Activated T-helper 2 cell treated with anti-CD3 and anti-CD28 coated beads, Interferon-gamma antibody, Interleukin-2, Interleukin-4, amounts not matched to agents 10 μg/mL and 5 μg/mL and 100 μg/mL, durations not matched to agents 14 hours and 24 hours and 36 hours (primary cell): ENCODE data around the gene APOA4. TPM values are rescaled to one million over a fixed set of nuclear protein-coding genes. Genes with fewer than 3 reads are reported as not detected.

Experiments
- DNase-seq: peaks from one replicate; pipeline ENCODE4 v3.0.0; 2021; ENCODE audit warnings: low spot score
- H3K27ac Mint-ChIP-seq: one replicate; pipeline ENCODE4 v1.8.0; 2021; ENCODE audit warnings: mixed read lengths
- H3K27me3 Mint-ChIP-seq: one replicate; pipeline ENCODE4 v1.8.0; 2021; ENCODE audit warnings: low read depth, mixed read lengths
- H3K36me3 Mint-ChIP-seq: one replicate; pipeline ENCODE4 v1.8.0; 2021; ENCODE audit warnings: low read depth, mixed read lengths
- H3K4me1 Mint-ChIP-seq: one replicate; pipeline ENCODE4 v1.8.0; 2021; ENCODE audit warnings: low read depth, mixed read lengths
- H3K4me3 Mint-ChIP-seq: one replicate; pipeline ENCODE4 v1.8.0; 2021; ENCODE audit warnings: low read depth, mild to moderate bottlenecking, moderate library complexity, mixed read lengths
- H3K9me3 Mint-ChIP-seq: one replicate; pipeline ENCODE4 v1.8.0; 2021; ENCODE audit warnings: mixed read lengths
- intact Hi-C: fragments of 100-400 bp; cut with micrococcal nuclease; formaldehyde crosslinking; loops from one replicate; pipeline ENCODE4 v1.15.1; 2023
- total RNA-seq: library from RNA; stranded (reverse); gene quantifications from 2 replicates; pipeline ENCODE4 v1.2.3, GENCODE V29; 2022

The APOA4 gene
- total RNA-seq, 1 donor from 2014 or later, result not detected

DNA sequence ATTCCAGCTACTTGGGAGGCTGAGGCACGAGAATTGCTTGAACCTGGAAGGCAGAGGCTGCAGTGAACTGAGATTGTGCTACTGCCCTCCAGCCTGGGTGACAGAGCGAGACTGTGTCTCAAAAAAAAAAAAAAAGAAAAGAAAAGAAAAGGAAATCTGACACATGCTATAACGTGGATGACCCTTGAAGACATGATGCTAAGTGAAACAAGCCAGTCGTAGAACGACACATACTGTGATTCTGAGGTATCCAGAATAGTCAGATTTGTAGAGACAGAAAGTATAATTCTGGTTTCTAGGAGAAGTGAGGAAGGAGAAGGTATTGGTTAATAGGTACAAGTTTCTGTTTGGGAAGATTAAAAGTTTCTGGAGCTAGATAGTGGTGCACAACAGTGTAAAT is 24.7 kb downstream of the APOA4 start:
- H3K4me1 Mint-ChIP-seq, result no peaks in the 10 kb centered on the region
- no peaks in the 10 kb centered on the region for H3K9me3 Mint-ChIP-seq
- intact Hi-C loops, result no loop called here
- H3K36me3 Mint-ChIP-seq, result no peaks in the 10 kb centered on the region
- DNase-seq, result no peak
- peaks cover 13% of the 10 kb centered on the region for H3K27me3 Mint-ChIP-seq
- H3K27ac Mint-ChIP-seq, result no peak overlapping the region
- H3K4me3 Mint-ChIP-seq, result no peak overlapping the region

- intact Hi-C loops, result no loop called here
Measured at GRCh38 chr11:116797816-116798215, 25.3 kb downstream of the APOA4 start.

DNA sequence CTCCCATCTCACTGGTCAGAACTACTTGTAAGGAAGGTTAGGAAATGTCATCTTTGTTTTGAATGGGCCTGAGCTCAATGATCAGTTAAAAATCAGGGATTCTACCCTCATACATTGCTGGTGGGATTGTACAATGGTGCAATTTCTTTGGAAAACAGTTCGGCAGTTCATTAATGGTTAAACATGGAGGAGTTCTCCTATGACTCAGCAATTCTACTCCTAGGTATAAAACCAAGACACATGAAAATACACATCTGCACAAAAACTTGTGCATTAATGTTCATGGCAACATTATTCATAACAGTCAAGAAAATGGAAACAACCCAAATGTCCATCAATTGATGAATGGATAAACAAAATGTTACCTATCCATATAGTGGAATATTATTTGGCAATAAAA is 26.6 kb downstream of the APOA4 start:
- DNase-seq, result no peak
- no peak overlapping the region for H3K4me3 Mint-ChIP-seq
- no peak overlapping the region for H3K27ac Mint-ChIP-seq
- no peaks in the 10 kb centered on the region for H3K9me3 Mint-ChIP-seq
- peaks cover 7% of the 10 kb centered on the region for H3K27me3 Mint-ChIP-seq
- H3K4me1 Mint-ChIP-seq, result no peaks in the 10 kb centered on the region
- no peaks in the 10 kb centered on the region for H3K36me3 Mint-ChIP-seq
- intact Hi-C loops, result no loop called here

More at GRCh38 chr11:116797816-116798215, 25.3 kb downstream of the APOA4 start:
- Mint-ChIP-seq H3K4me3 (no peak overlapping the region), H3K36me3 (no peaks in the 10 kb centered on the region), H3K4me1 (no peaks in the 10 kb centered on the region), H3K27me3 (peaks cover 12% of the 10 kb centered on the region), H3K27ac (no peak overlapping the region), H3K9me3 (no peaks in the 10 kb centered on the region)
- DNase-seq, result no peak

GRCh38 chr11:116794851-116795250 is 28.3 kb downstream of the APOA4 start:
- no peak overlapping the region for H3K27ac Mint-ChIP-seq
- H3K36me3 Mint-ChIP-seq, result no peaks in the 10 kb centered on the region
- no peak for DNase-seq
- intact Hi-C loops, result no loop called here
- H3K4me1 Mint-ChIP-seq, result peaks cover 3% of the 10 kb centered on the region
- H3K4me3 Mint-ChIP-seq, result no peak overlapping the region
- no peaks in the 10 kb centered on the region for H3K9me3 Mint-ChIP-seq
- peaks cover 5% of the 10 kb centered on the region for H3K27me3 Mint-ChIP-seq

DNA sequence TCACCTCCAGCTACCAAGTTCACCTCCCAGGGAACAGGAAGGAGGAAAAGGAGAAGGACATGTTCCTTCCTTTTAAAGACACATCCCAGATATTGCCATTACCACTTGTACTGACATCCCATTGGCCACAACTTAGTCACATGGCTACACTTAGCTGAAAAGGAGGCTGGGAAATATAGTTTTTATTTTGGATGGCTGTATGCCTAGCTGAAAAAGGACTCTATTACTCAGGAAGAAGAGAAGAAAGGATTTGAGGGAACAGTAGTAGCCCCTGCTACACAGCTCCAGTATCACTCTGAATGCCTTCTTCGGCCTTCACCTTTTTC is 29.4 kb downstream of the APOA4 start:
- Mint-ChIP-seq H3K4me3 (no peak overlapping the region), H3K27ac (no peak overlapping the region), H3K36me3 (no peaks in the 10 kb centered on the region), H3K9me3 (no peaks in the 10 kb centered on the region), H3K4me1 (peaks cover 4% of the 10 kb centered on the region), H3K27me3 (no peaks in the 10 kb centered on the region)
- DNase-seq, result no peak
- intact Hi-C loops, result no loop called here

- no peak for DNase-seq
- no peak overlapping the region for H3K27ac Mint-ChIP-seq
- no peaks in the 10 kb centered on the region for H3K36me3 Mint-ChIP-seq
- no peaks in the 10 kb centered on the region for H3K27me3 Mint-ChIP-seq
- peaks cover 10% of the 10 kb centered on the region for H3K4me1 Mint-ChIP-seq
- intact Hi-C loops, result no loop called here
- H3K4me3 Mint-ChIP-seq, result no peak overlapping the region
- H3K9me3 Mint-ChIP-seq, result no peaks in the 10 kb centered on the region
Measured at GRCh38 chr11:116792869-116793771, 30.0 kb downstream of the APOA4 start.

DNA sequence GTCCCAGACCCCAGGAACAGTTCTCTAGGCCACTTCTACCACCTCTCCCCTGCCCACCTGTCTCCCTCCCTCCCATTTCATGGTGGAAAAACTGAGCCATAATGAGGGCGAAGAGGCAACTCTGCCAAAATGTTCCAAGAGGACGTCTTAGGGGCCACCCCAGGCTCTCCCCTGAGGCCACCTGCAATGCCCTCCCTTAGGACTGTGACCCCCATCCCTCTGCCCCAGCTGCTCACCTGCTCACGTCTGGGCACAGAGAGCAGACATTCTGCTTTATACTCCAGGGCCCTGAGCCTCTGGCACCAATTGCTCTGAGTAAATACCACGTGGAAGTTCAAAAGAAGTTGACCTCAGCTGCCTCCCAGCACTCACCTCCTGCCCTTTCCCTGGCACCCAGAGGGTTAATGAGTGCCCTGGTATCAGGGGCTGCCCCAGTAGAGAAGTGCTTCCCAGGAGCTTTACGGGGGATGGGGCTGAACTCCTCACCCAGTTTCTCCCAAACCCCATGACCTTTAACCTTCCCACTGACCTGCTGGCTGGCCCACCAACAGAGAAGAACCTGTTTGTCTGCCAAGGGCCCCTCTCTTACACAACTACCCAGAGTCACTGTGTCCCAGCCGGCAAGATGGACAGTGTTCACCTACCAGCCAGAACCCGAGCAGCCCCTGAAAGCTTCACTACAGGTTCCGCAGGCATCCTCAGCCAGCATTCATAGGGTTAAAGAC is 30.8 kb downstream of the APOA4 start:
- Mint-ChIP-seq H3K27ac (no peak overlapping the region), H3K4me3 (no peak overlapping the region), H3K36me3 (no peaks in the 10 kb centered on the region), H3K9me3 (no peaks in the 10 kb centered on the region), H3K27me3 (no peaks in the 10 kb centered on the region), H3K4me1 (peaks cover 13% of the 10 kb centered on the region)
- DNase-seq, result no peak
- intact Hi-C loops, result no loop called here

DNA sequence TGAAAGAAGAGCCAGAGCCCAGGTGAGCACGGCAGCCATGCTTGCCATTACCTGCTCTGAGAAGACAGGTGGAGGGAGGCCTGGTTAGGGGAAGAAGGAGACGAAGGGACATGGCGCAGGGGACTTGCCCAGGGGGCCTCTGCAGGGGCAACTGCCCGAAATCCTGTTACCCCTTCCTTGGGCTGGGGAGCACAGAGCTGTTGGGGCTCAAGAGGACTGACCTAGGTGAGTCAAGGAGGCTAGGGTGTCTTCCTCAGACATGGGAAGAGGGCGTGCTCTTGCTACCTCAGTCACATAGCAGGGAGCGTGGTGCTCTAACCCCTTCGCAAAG is 31.3 kb downstream of the APOA4 start, which contains the start of gene APOA5:
Gene APOA5, minus strand, starts transcription at position 67 of the 331 bp plus-strand sequence. Its CDS starts 19 bp downstream, at position 48.
- H3K27ac Mint-ChIP-seq, result no peak within 1 kb of the TSS
- H3K27me3 Mint-ChIP-seq, result no peaks in the 10 kb centered on the region
- peaks cover 5% of the 10 kb centered on the region for H3K36me3 Mint-ChIP-seq
- no peaks in the 10 kb centered on the region for H3K9me3 Mint-ChIP-seq
- no peak for DNase-seq
- intact Hi-C loops, result loop anchor here (1.0 to 2.0 kb wide), 2 partner anchors 45 to 315 kb away; partner anchors contain the start of gene APOA1
- no peak within 1 kb of the TSS for H3K4me3 Mint-ChIP-seq
- peaks cover 18% of the 10 kb centered on the region for H3K4me1 Mint-ChIP-seq

- no peaks in the 10 kb centered on the region for H3K9me3 Mint-ChIP-seq
- H3K27me3 Mint-ChIP-seq, result no peaks in the 10 kb centered on the region
- H3K27ac Mint-ChIP-seq, result no peak overlapping the region
- peaks cover 11% of the 10 kb centered on the region for H3K36me3 Mint-ChIP-seq
- peak; percentile 64 for DNase-seq
- intact Hi-C loops, result loop anchor here (1.0 to 2.0 kb wide), 2 partner anchors 46 to 315 kb away; partner anchors contain the start of gene APOA1
- peaks cover 24% of the 10 kb centered on the region for H3K4me1 Mint-ChIP-seq
- no peak overlapping the region for H3K4me3 Mint-ChIP-seq
Measured at GRCh38 chr11:116791002-116791812, 31.9 kb downstream of the APOA4 start.

GRCh38 chr11:116790167-116791001 is 32.7 kb downstream of the APOA4 start:
- Mint-ChIP-seq H3K27me3 (no peaks in the 10 kb centered on the region), H3K4me3 (no peak overlapping the region), H3K9me3 (no peaks in the 10 kb centered on the region), H3K27ac (no peak overlapping the region), H3K36me3 (peaks cover 19% of the 10 kb centered on the region), H3K4me1 (peaks cover 30% of the 10 kb centered on the region)
- DNase-seq, result no peak
- intact Hi-C loops, result loop anchor here (1.0 to 2.0 kb wide), 2 partner anchors 46 to 316 kb away; partner anchors contain the start of gene APOA1

GRCh38 chr11:116788975-116789374 is 34.1 kb downstream of the APOA4 start:
- Mint-ChIP-seq H3K4me1 (peaks cover 39% of the 10 kb centered on the region), H3K27me3 (no peaks in the 10 kb centered on the region), H3K27ac (no peak overlapping the region), H3K9me3 (no peaks in the 10 kb centered on the region), H3K36me3 (peaks cover 33% of the 10 kb centered on the region), H3K4me3 (peak overlapping the region; percentile 90)
- no peak for DNase-seq
- intact Hi-C loops, result loop anchor here (1.0 to 5.0 kb wide), 4 partner anchors 16 to 443 kb away; partner anchors contain the start of genes PCSK7, RNF214 and SIK3

DNA sequence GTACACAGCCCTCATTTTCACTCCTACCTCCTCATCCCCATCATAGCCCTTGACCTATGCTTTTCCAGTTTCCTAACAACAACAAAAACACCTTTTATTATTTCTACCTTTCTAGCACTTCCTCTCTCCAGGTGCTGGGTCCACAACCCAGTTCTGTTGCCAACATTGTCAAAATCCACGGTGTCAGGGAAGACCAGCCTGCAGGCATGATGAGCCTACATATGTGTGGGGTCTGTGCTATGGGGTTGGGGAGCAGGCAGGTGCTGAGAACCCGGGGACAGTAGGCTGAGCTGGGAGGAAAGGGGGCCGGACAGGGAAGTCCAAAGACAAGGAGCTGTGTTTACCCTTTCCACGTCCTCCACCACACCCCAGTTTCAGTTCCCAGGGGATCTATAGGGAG is 34.6 kb downstream of the APOA4 start:
- peak overlapping the region; percentile 68 for H3K27ac Mint-ChIP-seq
- H3K4me1 Mint-ChIP-seq, result peaks cover 40% of the 10 kb centered on the region
- peak overlapping the region; percentile 90 for H3K4me3 Mint-ChIP-seq
- no peak for DNase-seq
- H3K36me3 Mint-ChIP-seq, result peaks cover 35% of the 10 kb centered on the region
- no peaks in the 10 kb centered on the region for H3K27me3 Mint-ChIP-seq
- intact Hi-C loops, result loop anchor here (1.0 to 5.0 kb wide), 4 partner anchors 15 to 444 kb away; partner anchors contain the start of genes PCSK7, RNF214 and SIK3
- H3K9me3 Mint-ChIP-seq, result no peaks in the 10 kb centered on the region
